Lower lobe of right lung (tissue), 2 donors: ENCODE data around the gene SLC39A11. TPM values are rescaled to one million over a fixed set of nuclear protein-coding genes. Genes with fewer than 3 reads are reported as not detected.

Source experiments
- ATAC-seq, 2 donors: fragments of 200-7000 bp; cut with Tn5 transposase; one replicate each; pipeline ENCODE4 v1.9.1; 2020 to 2022; ENCODE audit warnings: mild to moderate bottlenecking in 2 of 2, moderate library complexity in 2 of 2
- DNase-seq: peaks from one replicate; pipeline ENCODE4 v3.0.0-alpha.2; 2020
- H3K27ac ChIP-seq: fragments of 200-600 bp; one replicate; pipeline ENCODE4 v1.8.0; 2022
- H3K27me3 ChIP-seq: fragments of 200-600 bp; one replicate; pipeline ENCODE4 v1.8.0; 2022; ENCODE audit warnings: low read depth
- H3K36me3 ChIP-seq: fragments of 200-600 bp; one replicate; pipeline ENCODE4 v1.8.0; 2022; ENCODE audit warnings: mild to moderate bottlenecking
- H3K4me1 ChIP-seq: fragments of 200-600 bp; one replicate; pipeline ENCODE4 v1.8.0; 2022
- H3K4me3 ChIP-seq: fragments of 200-600 bp; one replicate; pipeline ENCODE4 v1.8.0; 2022; ENCODE audit warnings: mild to moderate bottlenecking
- H3K9me3 ChIP-seq: fragments of 200-600 bp; one replicate; pipeline ENCODE4 v1.8.0; 2022
- intact Hi-C: fragments of 100-400 bp; cut with DNase I; formaldehyde crosslinking; loops from one replicate; pipeline ENCODE4 v1.11.0; 2022
- total RNA-seq: library from RNA; stranded (reverse); fragmentation: NEBNext Ultra II Directional; extraction: Animal tissue kit (Norgen Biotek cat#: 25700); gene quantifications from one replicate; pipeline ENCODE4 v1.2.1, GENCODE V29; 2021
- TF ChIP-seq, protein P1 (sequence below): fragments of 200-600 bp; IDR thresholded peaks from one replicate; pipeline ENCODE4 v1.8.0; 2022; ENCODE audit warnings: antibody characterized with exemption, mild to moderate bottlenecking
- donor health status: DM: no; HTN: yes; CAD: no; lungs with severe emphysema.

SLC39A11 gene
- total RNA-seq, 1 donor from 2014 or later = 39.7 TPM

DNA sequence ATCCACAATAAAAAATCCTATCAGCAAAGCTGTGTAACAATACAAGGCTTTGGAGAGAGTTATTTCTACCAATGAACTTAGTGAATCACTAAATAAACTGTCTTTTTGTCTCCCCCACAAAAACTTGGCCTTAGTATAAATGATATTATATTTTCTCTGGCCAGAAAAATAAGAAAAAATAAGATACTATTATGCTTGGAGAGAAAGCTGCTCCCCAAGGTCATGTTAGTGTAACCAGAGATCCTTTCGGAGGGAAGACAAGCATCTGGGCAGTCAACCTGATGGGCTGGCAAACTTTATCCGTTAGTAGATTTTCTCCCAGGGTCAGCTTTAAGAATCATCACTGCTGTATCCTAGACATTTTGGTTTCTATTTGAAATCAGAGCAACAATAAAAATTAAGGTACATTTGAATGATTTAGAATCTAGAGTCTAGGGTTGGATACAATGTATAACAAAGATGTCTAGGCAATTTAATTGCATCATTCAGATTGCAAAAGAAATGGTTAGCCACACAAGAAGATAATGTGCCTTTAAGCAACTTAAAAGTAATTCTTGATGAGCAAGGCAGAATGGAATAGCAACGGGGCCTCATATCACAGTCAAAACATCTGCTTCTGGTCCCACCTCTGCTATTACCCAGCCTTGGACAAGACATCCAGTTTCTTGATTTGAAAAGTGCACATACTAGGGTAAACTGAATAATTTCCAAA lies 280.4 kb downstream of the SLC39A11 start:
- Histone ChIP-seq H3K27ac (no peak overlapping the region), H3K9me3 (peaks cover 11% of the 10 kb centered on the region), H3K4me3 (no peak overlapping the region), H3K4me1 (no peaks in the 10 kb centered on the region), H3K36me3 (peaks cover 3% of the 10 kb centered on the region), H3K27me3 (no peaks in the 10 kb centered on the region)
- TF ChIP-seq, protein P1, sequence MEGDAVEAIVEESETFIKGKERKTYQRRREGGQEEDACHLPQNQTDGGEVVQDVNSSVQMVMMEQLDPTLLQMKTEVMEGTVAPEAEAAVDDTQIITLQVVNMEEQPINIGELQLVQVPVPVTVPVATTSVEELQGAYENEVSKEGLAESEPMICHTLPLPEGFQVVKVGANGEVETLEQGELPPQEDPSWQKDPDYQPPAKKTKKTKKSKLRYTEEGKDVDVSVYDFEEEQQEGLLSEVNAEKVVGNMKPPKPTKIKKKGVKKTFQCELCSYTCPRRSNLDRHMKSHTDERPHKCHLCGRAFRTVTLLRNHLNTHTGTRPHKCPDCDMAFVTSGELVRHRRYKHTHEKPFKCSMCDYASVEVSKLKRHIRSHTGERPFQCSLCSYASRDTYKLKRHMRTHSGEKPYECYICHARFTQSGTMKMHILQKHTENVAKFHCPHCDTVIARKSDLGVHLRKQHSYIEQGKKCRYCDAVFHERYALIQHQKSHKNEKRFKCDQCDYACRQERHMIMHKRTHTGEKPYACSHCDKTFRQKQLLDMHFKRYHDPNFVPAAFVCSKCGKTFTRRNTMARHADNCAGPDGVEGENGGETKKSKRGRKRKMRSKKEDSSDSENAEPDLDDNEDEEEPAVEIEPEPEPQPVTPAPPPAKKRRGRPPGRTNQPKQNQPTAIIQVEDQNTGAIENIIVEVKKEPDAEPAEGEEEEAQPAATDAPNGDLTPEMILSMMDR = no peak
- DNase-seq (no peak), ATAC-seq (no peak)
- intact Hi-C loops = no loop called here

DNA sequence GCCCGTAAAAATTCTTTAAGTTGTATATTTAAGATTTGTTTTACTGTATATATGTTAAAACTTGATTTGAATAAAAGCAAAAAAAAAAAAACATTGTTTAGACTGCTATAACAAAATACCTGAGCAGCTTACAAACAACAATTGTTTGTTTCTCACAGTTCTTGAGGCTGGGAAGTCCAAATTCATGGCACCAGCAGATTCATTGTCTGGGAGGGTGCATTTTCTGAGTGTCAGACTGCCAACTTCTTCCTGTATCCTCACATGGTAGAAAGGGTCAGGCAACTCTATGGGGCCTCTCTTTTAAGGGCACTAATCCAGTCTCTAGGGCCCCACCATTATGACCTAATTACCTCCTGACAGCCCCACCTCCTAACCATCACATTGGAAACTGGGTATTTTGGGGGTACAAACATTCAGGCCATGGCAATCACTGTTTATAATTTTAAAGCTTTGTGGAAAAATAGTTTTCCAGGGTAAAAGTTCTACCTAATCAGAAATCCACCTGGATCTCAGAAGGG lies 281.4 kb downstream of the SLC39A11 start:
- ATAC-seq (no peak), DNase-seq (no peak)
- intact Hi-C loops = no loop called here

DNA sequence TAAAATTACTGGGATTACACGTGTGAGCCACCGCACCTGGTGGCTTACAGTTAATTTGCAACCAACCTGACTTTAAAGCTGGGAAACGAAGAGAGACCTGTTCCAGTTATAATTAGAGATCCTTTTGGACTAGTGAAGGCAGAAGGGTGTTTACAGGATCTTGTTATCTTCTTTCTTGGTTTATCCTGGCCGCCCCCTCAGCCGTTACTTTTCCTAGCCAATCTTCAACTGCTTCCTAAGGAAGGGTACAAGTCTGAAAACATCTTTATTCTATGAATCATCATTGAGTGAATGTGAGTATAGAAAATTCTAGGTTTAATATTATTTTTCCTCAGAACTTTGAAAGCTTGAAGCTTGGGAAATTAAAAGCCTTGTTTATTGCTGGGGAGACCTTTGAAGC lies 286.5 kb downstream of the SLC39A11 start:
- no peak for ATAC-seq
- Histone ChIP-seq H3K27me3 (no peaks in the 10 kb centered on the region), H3K4me1 (no peaks in the 10 kb centered on the region), H3K27ac (no peak overlapping the region), H3K4me3 (no peak overlapping the region), H3K9me3 (peaks cover 4% of the 10 kb centered on the region), H3K36me3 (no peaks in the 10 kb centered on the region)
- TF ChIP-seq, protein P1 = no peak
- DNase-seq = no peak
- intact Hi-C loops = no loop called here

More for the DNA sequence above, 281.4 kb downstream of the SLC39A11 start:
- TF ChIP-seq, protein P1 = no peak
- Histone ChIP-seq H3K36me3 (no peaks in the 10 kb centered on the region), H3K4me1 (no peaks in the 10 kb centered on the region), H3K27me3 (no peaks in the 10 kb centered on the region), H3K27ac (no peak overlapping the region), H3K4me3 (no peak overlapping the region), H3K9me3 (peaks cover 11% of the 10 kb centered on the region)

DNA sequence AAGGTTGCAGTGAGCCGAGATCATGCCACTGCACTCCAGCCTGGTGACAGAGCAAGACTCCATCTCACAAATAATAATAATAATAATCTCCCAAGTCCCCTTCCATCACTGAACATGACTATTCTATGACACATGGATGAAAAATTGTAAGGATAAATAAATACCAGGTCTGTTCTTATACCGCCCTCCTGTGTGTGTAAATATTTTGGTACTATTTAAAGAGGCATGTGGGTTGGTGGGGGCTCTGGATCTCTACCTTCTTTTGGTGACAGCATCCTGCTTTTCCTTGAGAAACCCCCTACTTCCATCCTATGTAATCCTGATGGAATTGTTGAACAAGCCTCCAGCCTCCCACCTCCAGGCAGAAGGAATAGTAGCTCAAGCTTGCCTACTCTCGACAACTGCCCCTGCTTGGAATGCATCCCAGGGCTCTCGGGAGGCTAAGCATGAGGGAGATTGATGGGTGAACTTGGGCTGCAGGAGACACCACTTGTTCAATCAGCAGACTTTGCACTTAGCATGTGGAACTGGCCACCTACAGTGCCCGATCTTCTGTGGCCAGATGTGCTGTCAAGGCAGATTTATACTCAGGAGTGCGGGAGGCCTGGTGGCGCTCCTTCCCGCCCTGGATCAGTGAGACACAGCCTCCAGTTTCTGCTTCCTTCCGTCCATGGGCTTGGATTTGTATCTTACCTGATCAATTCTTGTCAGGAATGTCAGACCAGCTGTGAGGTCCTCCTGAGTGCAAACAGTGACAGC lies 287.4 kb downstream of the SLC39A11 start:
- intact Hi-C loops = no loop called here

DNA sequence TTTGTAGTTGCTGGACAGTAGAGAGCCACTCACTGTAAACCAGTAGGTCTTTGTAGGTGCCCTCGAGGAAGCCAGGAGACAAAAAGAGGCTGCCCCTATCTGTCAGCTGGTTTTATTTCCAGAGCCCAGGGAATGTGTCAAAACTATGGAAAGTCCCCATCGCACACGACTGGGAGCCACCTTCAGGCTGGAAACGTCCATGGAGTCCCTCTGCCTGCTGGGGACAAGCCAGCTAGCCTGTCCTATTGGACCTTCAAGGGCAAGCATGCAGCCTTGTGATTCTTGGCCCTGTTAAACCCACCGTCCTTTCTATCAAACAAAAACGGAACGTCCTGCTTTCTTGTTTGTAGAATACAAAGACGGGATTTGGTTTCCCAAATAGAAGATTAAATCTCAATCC lies 289.8 kb downstream of the SLC39A11 start:
- TF ChIP-seq, protein P1 = no peak
- H3K4me1 ChIP-seq = no peaks in the 10 kb centered on the region
- no peaks in the 10 kb centered on the region for H3K36me3 ChIP-seq
- ATAC-seq (no peak), DNase-seq (no peak)
- H3K4me3 ChIP-seq = no peak overlapping the region
- no peaks in the 10 kb centered on the region for H3K27me3 ChIP-seq
- H3K9me3 ChIP-seq = peaks cover 13% of the 10 kb centered on the region
- intact Hi-C loops = no loop called here
- H3K27ac ChIP-seq = no peak overlapping the region

More for the DNA sequence above, 287.4 kb downstream of the SLC39A11 start:
- DNase-seq = no peak
- Histone ChIP-seq H3K4me1 (no peaks in the 10 kb centered on the region), H3K27ac (no peak overlapping the region), H3K27me3 (no peaks in the 10 kb centered on the region), H3K4me3 (no peak overlapping the region), H3K9me3 (no peaks in the 10 kb centered on the region), H3K36me3 (no peaks in the 10 kb centered on the region)
- ATAC-seq = no peak
- TF ChIP-seq, protein P1 = no peak
